ENCODE data around the gene SPDYE6. TPM values are rescaled to one million over a fixed set of nuclear protein-coding genes. Genes with fewer than 3 reads are reported as not detected.

The SPDYE6 gene
- total and polyA plus RNA-seq, 10 of the 15 experiments (the other 5 are each of a cell fraction or from before 2014, with no cell fraction given): 0.05 to 2.3 (median 1.00) TPM; not detected in 6

DNA sequence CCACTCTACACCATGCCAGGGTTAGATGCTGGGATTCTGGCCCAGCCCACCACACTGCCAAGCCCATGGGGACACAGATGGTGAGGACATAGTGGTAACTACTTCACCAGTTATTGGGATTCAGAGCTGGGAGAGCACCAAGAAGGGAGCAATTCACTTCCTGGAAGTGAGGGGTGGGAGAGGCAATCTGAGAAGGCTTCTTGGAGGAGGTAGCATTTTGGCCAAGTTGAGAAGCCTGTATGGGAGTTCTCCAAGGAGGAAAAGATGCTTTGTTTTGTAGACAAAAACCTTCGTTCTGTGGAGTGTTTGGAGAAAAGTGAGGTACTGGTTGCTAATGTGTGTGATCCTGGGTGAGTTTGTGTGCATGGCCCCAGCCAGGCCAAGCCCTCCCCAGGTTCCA lies 36.1 kb upstream of the SPDYE6 start (continued):
- TF ChIP-seq ZNF384 (IDR thresholded peaks at IDR 0.05; ENCODE audit: borderline replicate concordance, low read depth, low read length) (no peak), CREB1 (IDR thresholded peaks at IDR 0.05; ENCODE audit: low read depth) (no peak), NFYA (IDR thresholded peaks at IDR 0.05; ENCODE audit: borderline replicate concordance, low read depth, low read length) (no peak), MXI1 (IDR thresholded peaks at IDR 0.05; ENCODE audit: low read depth, low read length) (no peak)

DNA sequence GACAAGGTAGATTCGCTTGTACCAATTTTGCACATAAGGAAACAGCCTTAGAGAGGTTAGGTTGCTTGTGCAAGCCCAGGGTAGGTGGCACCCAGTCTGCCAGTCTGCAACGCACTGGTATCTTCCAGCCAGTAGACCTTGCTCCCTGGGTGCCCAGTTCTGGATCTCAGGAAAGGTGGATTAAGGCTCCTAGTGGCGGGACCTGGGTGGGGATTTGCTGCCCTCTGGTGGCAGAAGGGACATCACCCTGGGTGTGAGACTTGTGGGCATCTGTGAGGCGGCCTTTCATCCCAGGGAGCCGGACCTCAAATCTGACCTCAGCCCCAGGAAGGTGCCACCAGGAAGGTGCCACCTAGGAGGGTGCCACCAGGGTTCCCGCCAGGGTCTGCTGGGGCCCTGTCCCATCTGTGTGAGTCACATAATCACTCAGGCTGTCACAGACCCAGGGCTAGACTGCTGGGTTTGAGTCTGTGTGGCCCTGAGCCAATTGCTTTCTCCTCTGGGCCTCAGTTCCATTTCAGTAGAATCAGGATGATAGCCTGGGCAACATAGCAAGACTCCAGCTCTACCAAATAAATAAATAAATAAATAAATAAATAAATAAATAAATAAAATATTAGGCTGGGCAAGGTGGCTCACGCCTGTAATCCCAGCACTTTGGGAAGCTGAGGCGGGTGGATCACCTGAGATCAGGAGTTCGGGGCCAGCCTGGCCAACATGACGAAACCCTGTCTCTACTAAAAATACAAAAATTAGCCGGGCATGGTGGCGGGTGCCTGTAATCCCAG lies 34.6 kb upstream of the SPDYE6 start:
- Histone ChIP-seq H4K20me1 (ENCODE audit: control insufficient read depth, insufficient read depth) (no peaks in the 10 kb centered on the region), H3K9me3 (replicated peaks; ENCODE audit: control insufficient read depth, insufficient read depth, low read length) (no peaks in the 10 kb centered on the region), H3K4me1 (ENCODE audit: control insufficient read depth, insufficient read depth, low read length) (peaks cover 16% of the 10 kb centered on the region), H3K79me2 (ENCODE audit: control insufficient read depth, insufficient read depth, low read length) (peaks cover 4% of the 10 kb centered on the region), H2AFZ (ENCODE audit: control insufficient read depth, low read depth, low read length) (no peak overlapping the region; the same call in 1 of the 2 replicates), H3K27me3 (replicated peaks in 1 of 2; ENCODE audit: control insufficient read depth in 2 of 2, insufficient read depth in 2 of 2, low read length in 1 of 2) (no peaks in the 10 kb centered on the region), H3K4me3 (no peak overlapping the region), H3K4me2 (ENCODE audit: control insufficient read depth, insufficient read depth) (no peak overlapping the region), H3K9ac (ENCODE audit: control insufficient read depth, insufficient read depth, low read length) (no peak overlapping the region), H3K36me3 (ENCODE audit: control insufficient read depth in 2 of 2, insufficient read depth in 2 of 2, low read length in 1 of 2) (peaks cover 3 to 22% of the 10 kb centered on the region in 2 experiments), H3K27ac (ENCODE audit: control insufficient read depth, insufficient read depth) (no peak overlapping the region)
- POLR2A ChIA-PET: interaction anchor here (0.9 kb wide), 1 partner anchor 75 kb away, joined by 3 read pairs; no protein-coding TSS in a partner anchor
- peak; percentile 92 for ATAC-seq
- no peak for DNase-seq (ENCODE audit: low read depth, low spot score)
- in situ Hi-C loops (cut with MboI): loop anchor here (5.0 kb wide), 2 partner anchors 109 to 849 kb away; no protein-coding TSS in a partner anchor
- intact Hi-C loops (cut with micrococcal nuclease; ENCODE audit: unreplicated experiment): loop anchor here (1.0 to 10.0 kb wide), 2 partner anchors 112 to 846 kb away; no protein-coding TSS in a partner anchor
- BruUV-seq (replicated peaks): no TSS peak
- FAIRE-seq: peak; percentile 85
- WGBS (ENCODE audit: insufficient coverage, insufficient replicate concordance, low lambda C conversion rate, missing lambda C conversion rate): 53% methylated on average over 12 of the region's 12 CpGs
- RAD21 ChIA-PET (ENCODE audit: unreplicated experiment): interaction anchor here (0.7 to 9.0 kb wide), 5 partner anchors 59 to 701 kb away, joined by 3 to 79 read pairs (median 4); no protein-coding TSS in a partner anchor
- CTCF ChIA-PET: interaction anchor here (0.6 to 13.5 kb wide), 25 partner anchors 10 to 793 kb away, joined by 3 to 205 read pairs (median 3); partner anchors contain the start of gene SH2B2
- SMC1A ChIA-PET (ENCODE audit: uncharacterized antibody, unreplicated experiment): interaction anchor here (0.7 to 9.2 kb wide), 3 partner anchors 101 to 117 kb away, joined by 3 to 122 read pairs (median 6); no protein-coding TSS in a partner anchor
- TF ChIP-seq MYB (IDR thresholded peaks at IDR 0.05; ENCODE audit: borderline replicate concordance, low read depth, low read length) (no peak), FOXM1 (IDR thresholded peaks at IDR 0.05; ENCODE audit: low read depth, low read length) (no peak), ZNF217 (IDR thresholded peaks at IDR 0.05) (no peak), SPI1 (IDR thresholded peaks at IDR 0.05; ENCODE audit: borderline replicate concordance, insufficient read depth, low read depth, low read length) (no peak), MEF2B (IDR thresholded peaks at IDR 0.05; ENCODE audit: partially characterized antibody, poor library complexity, severe bottlenecking) (no peak), CEBPB (IDR thresholded peaks at IDR 0.05; ENCODE audit: borderline replicate concordance in 1 of 2, low read depth in 2 of 2, low read length in 2 of 2) (no peak), MEF2A (IDR thresholded peaks at IDR 0.05; ENCODE audit: insufficient read depth, low read depth, low read length) (no peak), BCL11A (IDR thresholded peaks at IDR 0.05; ENCODE audit: low read depth, low read length) (no peak), E2F4 (IDR thresholded peaks at IDR 0.05; ENCODE audit: low read depth, low read length) (no peak), LARP7 (IDR thresholded peaks at IDR 0.05) (no peak), RAD51 (IDR thresholded peaks at IDR 0.05) (no peak)
- TF ChIP-seq, protein P1, sequence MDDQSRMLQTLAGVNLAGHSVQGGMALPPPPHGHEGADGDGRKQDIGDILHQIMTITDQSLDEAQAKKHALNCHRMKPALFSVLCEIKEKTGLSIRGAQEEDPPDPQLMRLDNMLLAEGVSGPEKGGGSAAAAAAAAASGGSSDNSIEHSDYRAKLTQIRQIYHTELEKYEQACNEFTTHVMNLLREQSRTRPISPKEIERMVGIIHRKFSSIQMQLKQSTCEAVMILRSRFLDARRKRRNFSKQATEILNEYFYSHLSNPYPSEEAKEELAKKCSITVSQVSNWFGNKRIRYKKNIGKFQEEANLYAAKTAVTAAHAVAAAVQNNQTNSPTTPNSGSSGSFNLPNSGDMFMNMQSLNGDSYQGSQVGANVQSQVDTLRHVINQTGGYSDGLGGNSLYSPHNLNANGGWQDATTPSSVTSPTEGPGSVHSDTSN (IDR thresholded peaks at IDR 0.05; ENCODE audit: insufficient replicate concordance, low read depth, low read length): no peak
- TF ChIP-seq, protein P2, sequence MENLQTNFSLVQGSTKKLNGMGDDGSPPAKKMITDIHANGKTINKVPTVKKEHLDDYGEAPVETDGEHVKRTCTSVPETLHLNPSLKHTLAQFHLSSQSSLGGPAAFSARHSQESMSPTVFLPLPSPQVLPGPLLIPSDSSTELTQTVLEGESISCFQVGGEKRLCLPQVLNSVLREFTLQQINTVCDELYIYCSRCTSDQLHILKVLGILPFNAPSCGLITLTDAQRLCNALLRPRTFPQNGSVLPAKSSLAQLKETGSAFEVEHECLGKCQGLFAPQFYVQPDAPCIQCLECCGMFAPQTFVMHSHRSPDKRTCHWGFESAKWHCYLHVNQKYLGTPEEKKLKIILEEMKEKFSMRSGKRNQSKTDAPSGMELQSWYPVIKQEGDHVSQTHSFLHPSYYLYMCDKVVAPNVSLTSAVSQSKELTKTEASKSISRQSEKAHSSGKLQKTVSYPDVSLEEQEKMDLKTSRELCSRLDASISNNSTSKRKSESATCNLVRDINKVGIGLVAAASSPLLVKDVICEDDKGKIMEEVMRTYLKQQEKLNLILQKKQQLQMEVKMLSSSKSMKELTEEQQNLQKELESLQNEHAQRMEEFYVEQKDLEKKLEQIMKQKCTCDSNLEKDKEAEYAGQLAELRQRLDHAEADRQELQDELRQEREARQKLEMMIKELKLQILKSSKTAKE (IDR thresholded peaks at IDR 0.05; ENCODE audit: low read depth, poor library complexity, severe bottlenecking): no peak

Data from GM12878 (cell line).